ENCODE measurements around the gene FUNDC2. TPM values are rescaled to one million over a fixed set of nuclear protein-coding genes. Genes with fewer than 3 reads are reported as not detected.

FUNDC2 gene
- total and polyA plus RNA-seq, 2 of the 13 experiments (the other 11 are each of a cell fraction or from before 2014, with no cell fraction given), result 65.3 to 109 TPM

DNA sequence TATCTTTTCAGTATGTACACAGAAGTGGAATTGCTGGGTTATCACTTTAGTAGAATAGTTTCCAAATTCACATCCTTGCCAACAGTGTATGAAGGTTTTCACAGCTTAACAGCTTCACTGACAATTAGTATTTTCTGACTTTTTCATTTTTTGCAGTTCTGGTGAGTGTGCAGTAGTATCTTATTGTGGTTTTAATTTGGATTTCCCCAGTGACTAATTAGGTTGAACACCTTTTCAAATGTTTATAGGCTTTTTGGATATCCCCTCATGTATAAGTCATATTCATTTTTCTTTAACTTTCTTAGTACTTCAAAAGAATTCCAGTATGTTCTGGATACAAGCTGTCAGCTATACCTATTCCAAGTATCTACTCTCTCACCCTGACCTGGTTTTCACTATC lies 81.8 kb downstream of the FUNDC2 start (continued):
- TF ChIP-seq, protein P1, sequence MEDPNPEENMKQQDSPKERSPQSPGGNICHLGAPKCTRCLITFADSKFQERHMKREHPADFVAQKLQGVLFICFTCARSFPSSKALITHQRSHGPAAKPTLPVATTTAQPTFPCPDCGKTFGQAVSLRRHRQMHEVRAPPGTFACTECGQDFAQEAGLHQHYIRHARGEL (CRISPR knock-in tag; IDR thresholded peaks at IDR 0.05), result no peak
- TF ChIP-seq ZNF616 (CRISPR knock-in tag; IDR thresholded peaks at IDR 0.05; ENCODE audit: low read depth) (no peak), ZNF816 (CRISPR knock-in tag; IDR thresholded peaks at IDR 0.05; ENCODE audit: borderline replicate concordance) (no peak)
- TF ChIP-seq, protein P2, sequence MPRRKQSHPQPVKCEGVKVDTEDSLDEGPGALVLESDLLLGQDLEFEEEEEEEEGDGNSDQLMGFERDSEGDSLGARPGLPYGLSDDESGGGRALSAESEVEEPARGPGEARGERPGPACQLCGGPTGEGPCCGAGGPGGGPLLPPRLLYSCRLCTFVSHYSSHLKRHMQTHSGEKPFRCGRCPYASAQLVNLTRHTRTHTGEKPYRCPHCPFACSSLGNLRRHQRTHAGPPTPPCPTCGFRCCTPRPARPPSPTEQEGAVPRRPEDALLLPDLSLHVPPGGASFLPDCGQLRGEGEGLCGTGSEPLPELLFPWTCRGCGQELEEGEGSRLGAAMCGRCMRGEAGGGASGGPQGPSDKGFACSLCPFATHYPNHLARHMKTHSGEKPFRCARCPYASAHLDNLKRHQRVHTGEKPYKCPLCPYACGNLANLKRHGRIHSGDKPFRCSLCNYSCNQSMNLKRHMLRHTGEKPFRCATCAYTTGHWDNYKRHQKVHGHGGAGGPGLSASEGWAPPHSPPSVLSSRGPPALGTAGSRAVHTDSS (CRISPR knock-in tag; conservative IDR thresholded peaks at IDR 0.05), result no peak

Other genes starting within 250 kb of the FUNDC2 start
- 8.1 and 9.4 TPM in 2 replicates for gene MPP1, start 221.4 kb upstream of the FUNDC2 start, total RNA-seq (2016; rRNA removed; fragmentation: Illumina TruSeq; extraction: Trizol)
- 7.0 and 7.8 TPM in 2 replicates for gene MPP1, start 221.4 kb upstream of the FUNDC2 start, polyA plus RNA-seq (2011; rRNA removed)
- gene SMIM9, start 192.2 kb upstream of the FUNDC2 start, total RNA-seq (2016; rRNA removed; fragmentation: Illumina TruSeq; extraction: Trizol), result not detected in 2 replicates
- gene SMIM9, start 192.2 kb upstream of the FUNDC2 start, polyA plus RNA-seq (2011; rRNA removed), result not detected in 2 replicates
- gene F8A1, start 140.5 kb upstream of the FUNDC2 start, total RNA-seq (2016; rRNA removed; fragmentation: Illumina TruSeq; extraction: Trizol), result 5.0 and 5.4 TPM in 2 replicates
- gene F8A1, start 140.5 kb upstream of the FUNDC2 start, polyA plus RNA-seq (2011; rRNA removed), result 3.6 and 3.9 TPM in 2 replicates
- 0.21 and 0.29 TPM in 2 replicates for gene F8, start 4.1 kb upstream of the FUNDC2 start, total RNA-seq (2016; rRNA removed; fragmentation: Illumina TruSeq; extraction: Trizol)
- 0.37 and 0.61 TPM in 2 replicates for gene F8, start 4.1 kb upstream of the FUNDC2 start, polyA plus RNA-seq (2011; rRNA removed)
- 5.2 and 5.6 TPM in 2 replicates for gene CMC4, start 44.3 kb downstream of the FUNDC2 start, total RNA-seq (2016; rRNA removed; fragmentation: Illumina TruSeq; extraction: Trizol)
- 8.3 and 11.5 TPM in 2 replicates for gene CMC4, start 44.3 kb downstream of the FUNDC2 start, polyA plus RNA-seq (2011; rRNA removed)
- 13.6 and 18.9 TPM in 2 replicates for gene MTCP1, start 44.3 kb downstream of the FUNDC2 start, total RNA-seq (2016; rRNA removed; fragmentation: Illumina TruSeq; extraction: Trizol)
- gene MTCP1, start 44.3 kb downstream of the FUNDC2 start, polyA plus RNA-seq (2011; rRNA removed), result 5.1 and 6.1 TPM in 2 replicates
- 24.3 and 44.2 TPM in 2 replicates for gene BRCC3, start 44.7 kb downstream of the FUNDC2 start, total RNA-seq (2016; rRNA removed; fragmentation: Illumina TruSeq; extraction: Trizol)
- 16.1 and 19.8 TPM in 2 replicates for gene BRCC3, start 44.7 kb downstream of the FUNDC2 start, polyA plus RNA-seq (2011; rRNA removed)
- 72.6 and 95.2 TPM in 2 replicates for gene VBP1, start 189.6 kb downstream of the FUNDC2 start, total RNA-seq (2016; rRNA removed; fragmentation: Illumina TruSeq; extraction: Trizol)
- gene VBP1, start 189.6 kb downstream of the FUNDC2 start, polyA plus RNA-seq (2011; rRNA removed), result 14.0 and 20.4 TPM in 2 replicates
- 0.07 and 0.15 TPM in 2 replicates for gene RAB39B, start 237.6 kb downstream of the FUNDC2 start, total RNA-seq (2016; rRNA removed; fragmentation: Illumina TruSeq; extraction: Trizol)
- gene RAB39B, start 237.6 kb downstream of the FUNDC2 start, polyA plus RNA-seq (2011; rRNA removed), result 0.04 and 0.05 TPM in 2 replicates

All from HepG2 (cell line).